CD4-positive, alpha-beta T cell treated with Interleukin-15 for 4 hours (primary cell): Measurements from ENCODE around the gene ANKDD1B.
"Not testable (repeated sequence)": the region's sequence is repeated elsewhere in the genome, so short reads cannot be mapped to it uniquely, and the experiment has no call there.

Experiments used
- DNase-seq: peaks from one replicate; pipeline ENCODE4 v3.0.0-alpha.2; 2020; ENCODE audit warnings: low spot score

ANKDD1B gene

DNA sequence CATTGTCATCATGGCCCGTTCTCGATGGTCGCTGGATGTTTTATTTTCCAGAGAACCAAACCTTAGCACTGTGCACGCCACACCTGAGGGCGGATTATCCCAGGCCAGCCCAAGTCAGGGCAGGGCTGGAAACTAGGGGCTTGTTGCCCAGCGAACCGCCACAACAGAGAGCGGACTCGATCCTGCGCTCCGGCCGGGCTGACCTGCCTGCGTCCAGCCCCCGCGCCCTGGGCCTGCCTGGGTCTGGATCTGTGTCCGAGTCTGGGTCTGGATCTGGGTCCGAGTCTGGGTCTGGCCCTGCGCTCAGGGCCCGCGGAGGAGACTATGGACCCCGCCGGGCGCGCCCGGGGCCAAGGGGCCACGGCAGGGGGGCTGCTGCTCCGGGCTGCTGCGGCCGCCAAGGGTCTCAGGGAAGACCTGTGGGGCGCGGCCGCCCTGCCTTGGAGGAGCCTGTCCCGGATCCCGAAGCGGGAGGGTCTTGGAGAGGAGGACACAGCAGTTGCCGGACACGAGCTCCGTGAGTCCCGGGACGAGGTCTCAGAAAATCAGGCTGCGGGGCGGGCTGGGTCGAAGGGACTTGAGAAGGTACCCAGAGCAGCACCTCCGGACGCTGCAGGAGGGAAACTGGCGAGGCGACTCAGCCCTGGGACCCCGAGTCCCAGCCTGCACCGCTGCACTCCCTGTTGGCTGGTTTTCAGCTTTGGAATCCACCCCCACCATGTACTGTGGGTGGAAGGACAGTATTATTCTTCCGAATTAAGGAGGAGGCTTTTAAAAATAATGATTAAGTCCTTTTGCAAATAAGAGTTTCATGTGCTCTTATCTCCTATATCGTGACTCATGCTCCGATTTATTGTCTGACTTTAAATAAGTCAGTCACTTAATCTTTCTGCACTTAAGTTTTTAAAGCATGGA lies at the start of gene ANKDD1B:
Gene ANKDD1B (plus strand): TSS at position 143 of the 915 bp plus-strand sequence. CDS start 182 bp downstream, at position 325.
- DNase-seq = no peak

DNA sequence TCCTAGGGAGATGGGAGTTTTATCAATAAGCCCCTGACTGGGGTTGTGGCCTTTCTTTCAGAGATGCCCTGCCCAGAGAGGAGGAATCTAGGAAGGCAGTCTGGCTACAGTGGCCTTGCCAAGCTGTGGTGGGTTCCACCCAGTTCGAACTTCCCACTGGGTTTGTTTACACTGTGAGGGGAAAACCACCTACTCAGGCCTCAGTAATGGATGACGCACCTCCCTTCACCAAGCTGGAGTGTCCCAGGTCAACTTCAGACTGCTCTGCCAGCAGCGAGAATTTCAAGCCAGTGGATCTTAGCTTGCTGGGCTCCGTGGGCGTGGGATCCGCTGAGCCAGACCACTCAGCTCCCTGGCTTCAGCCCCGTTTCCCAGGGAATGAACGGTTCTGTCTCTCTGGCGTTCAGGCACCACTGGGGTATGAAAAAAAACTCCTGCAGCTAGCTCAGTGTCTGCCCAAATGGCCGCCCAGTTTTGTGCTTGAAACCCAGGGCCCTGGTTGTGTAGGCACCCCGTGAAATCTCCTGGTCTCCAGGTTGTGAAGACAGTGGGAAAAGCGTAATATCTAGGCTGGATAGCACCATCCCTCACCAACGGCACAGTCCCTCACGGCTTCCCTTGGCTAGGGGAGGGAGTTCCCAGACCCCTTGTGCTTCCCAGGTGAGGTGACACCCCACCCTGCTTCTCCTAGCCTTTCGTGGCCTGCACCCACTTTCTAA lies 45.1 kb upstream of the ANKDD1B start:
- not testable (repeated sequence) for DNase-seq

DNA sequence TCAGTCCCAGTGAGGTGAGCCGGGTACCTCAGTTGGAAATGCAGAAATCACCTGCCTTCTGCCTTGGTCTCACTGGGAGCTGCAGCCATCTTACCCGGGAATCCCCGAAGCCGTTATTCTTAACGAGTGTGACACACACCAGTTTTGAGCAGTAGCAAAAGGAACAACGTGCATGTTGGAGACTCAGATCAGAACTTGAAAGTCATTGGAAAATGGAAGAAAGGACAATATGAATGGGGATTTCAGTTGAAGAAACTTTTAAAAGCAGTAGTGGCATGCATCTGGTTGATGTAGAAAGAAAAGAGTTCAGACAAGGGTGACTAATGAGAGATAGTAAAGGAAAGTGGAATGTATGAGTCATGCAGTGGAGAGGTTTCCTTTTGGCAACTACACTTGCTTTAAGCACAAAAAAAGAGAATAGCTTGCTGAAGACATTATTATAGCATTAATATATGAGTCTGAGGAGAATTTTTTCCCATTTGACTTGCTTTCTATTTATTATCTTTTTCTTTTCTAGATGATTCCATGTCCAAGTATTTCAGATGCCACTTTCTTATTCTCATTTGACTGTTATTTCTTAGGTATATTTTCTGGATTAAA lies 44.4 kb upstream of the ANKDD1B start:
- DNase-seq = peak; percentile 57

DNA sequence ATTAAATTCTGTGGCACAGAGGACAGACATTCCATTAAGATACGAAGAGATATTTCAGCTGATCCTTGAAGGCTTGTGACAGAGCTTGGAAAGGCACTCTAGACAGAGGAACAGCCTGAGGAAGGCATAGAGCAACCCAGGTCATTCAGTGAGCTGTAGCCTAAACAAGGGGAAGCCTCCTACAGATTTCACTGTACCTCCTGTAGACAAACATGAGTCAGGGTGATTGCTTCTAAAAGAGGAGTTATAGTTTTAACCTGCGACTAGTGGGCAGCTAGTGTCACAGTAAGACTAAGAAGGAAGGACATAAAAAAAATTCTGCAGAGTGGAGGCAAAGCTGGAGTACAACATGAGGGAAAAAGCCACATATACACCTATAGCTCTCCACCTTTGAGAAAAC lies 43.5 kb upstream of the ANKDD1B start:
- DNase-seq = no peak

DNA sequence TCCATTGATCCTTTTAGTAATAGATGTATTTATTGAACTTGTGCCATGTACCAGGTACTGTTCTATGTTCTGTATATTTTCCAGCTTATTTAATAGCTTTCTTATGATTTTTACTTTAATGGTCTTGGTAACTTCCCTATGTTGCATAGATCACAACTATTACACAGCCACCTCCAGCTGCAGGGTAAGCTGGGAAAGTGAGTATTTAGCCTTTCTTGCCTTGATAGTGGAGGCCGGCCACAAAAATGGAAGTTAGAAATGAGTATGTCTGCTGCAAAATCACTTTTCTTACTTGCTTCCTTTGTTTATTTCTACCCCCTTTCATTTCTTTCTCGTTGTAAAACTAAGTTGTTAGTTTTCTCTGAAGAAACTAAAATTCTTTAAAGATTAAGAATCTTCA lies 43.1 kb upstream of the ANKDD1B start:
- no peak for DNase-seq

DNA sequence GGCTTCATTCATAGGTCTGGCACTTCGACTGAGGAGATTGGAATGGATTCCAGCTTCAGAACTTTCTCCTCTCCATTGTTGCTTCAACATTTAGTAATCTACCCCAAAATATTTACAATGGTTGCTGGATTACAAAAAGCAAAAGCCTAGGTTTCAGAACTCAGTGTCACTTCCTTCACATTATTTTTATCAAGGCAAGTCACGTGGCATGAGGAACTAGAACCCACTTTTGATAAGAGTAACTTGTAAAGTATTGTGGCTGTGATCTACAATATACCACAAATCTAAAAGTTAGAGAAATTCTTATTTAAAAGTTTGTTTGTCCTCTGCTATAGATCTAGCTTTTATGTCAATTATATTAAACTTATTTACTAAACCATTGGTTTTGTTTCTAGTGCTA lies 39.7 kb upstream of the ANKDD1B start:
- DNase-seq = no peak

DNA sequence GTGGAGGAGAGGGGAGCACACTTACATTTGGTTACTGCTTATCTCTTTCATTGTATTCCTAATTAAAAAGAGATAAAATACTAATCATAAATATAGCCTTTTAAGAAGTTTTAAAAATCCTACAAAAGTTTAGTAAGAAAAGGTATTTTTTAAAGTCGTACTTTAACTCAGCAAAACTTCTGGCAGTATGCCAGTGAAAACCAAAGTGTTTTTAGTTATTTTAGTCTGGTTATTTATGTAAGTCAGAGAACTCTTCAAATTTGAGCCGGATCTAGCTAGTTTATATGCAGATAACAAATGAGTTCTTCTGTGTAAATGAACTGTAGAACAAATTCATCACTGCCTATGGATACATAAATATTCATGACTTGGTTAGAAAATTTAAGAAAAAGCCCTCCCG lies 36.5 kb upstream of the ANKDD1B start:
- DNase-seq = no peak

DNA sequence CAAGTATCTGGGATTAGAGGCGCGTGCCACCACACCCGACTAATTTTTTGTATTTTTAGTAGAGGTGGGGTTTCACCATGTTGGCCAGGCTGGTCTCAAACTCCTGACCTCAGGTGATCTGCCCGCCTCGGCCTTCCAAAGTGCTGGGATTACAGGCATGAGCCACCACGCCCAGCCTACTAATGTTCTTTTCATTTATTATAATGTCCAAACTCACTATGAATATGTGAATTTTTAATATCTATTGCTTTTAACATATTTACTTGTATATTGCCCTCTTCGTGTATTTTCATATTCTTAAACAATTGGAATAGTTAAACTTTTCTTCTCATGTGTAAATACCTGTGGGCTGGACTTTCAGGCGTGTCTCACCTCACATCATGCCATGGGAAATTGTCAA lies 33.0 kb upstream of the ANKDD1B start:
- not testable (repeated sequence) for DNase-seq

DNA sequence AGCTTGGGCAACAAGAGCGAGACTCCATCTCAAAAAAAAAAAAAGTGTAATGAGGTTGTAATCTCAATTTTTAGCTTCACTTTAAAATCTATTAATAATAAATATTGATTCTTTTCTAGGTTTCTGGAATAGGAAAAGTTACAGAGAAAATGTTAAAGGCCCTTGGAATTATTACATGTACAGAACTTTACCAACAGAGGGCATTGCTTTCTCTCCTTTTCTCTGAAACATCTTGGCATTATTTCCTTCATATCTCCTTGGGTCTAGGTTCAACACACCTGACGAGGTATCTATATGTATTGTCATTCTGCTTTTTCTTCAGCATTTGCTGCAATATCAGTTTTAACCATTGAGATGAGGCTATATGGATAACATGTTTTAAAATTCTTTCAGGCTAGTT lies 26.6 kb upstream of the ANKDD1B start:
- DNase-seq = no peak

DNA sequence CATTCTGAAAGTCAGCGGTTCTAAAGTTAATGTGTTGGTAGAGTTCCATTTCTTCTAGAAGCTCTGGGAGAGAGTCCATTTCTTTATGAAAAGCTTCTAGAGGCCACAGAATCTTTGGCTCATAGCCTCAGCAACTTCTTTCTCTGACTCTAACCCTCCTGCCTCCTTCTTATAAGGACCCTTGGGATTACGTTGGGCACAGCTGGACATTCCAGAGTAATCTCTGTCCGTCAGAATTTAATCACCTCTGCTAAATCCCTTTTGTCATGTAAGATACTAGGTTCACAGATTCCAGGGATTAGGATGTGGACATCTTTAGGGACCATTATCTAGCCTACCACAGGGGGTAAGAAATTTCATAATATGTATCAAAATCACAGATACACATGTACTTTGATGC lies 22.6 kb upstream of the ANKDD1B start:
- DNase-seq = no peak

DNA sequence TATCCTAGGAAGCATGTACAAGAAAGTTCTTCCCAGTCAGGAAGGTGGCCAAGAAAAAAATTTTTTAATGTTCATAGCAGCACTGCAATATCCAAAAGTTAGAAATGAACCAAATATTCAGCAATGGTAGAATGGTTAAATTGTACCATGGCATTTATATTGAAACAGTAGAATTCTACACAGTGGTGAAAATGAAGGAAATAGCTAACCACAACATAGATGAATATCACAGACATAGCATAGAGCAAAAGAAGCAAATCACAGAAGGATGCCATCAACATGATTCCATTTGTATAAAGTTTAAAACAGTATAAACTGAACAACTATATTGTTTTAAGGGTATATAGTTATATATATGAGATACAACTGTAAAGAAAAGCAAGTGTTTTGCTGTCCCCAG lies 10.7 kb upstream of the ANKDD1B start:
- DNase-seq = no peak

DNA sequence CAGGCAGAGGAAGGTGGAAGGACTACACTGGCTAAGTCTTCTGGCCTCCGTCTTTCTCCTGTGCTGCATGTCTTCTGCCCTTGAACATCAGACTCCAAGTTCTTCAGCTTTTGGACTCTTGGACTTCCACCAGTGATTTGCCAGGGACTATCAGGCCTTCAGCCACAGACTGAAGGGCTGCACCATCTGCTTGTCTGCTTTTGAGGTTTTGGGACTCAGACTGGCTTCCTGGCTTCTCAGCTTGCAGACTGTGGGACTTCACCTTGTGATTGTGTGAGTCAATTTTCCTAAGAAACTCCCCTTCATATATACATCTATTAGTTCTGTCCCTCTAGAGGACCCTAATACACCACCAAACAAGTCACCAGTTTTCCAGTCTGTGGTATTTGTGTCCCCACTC lies 9.7 kb upstream of the ANKDD1B start:
- DNase-seq = no peak

DNA sequence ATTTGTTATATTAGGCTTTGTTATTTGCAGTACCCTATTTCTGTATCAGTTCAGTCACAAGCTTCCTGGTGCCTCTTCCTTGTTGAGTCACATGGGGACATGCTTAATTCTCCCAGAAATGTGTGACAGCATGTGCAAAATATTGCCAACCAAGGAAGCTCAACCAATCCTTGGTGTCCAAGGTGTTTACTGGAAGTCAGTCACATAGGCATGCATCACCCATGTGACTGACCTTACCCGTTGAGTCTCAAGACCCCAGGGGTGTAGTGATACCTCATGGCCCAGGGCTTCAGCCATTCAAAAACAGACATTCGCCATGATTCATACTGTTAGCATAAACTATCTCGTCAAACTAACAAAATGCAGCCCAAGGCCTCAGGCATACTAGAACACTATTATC lies 9.3 kb upstream of the ANKDD1B start:
- DNase-seq = no peak

DNA sequence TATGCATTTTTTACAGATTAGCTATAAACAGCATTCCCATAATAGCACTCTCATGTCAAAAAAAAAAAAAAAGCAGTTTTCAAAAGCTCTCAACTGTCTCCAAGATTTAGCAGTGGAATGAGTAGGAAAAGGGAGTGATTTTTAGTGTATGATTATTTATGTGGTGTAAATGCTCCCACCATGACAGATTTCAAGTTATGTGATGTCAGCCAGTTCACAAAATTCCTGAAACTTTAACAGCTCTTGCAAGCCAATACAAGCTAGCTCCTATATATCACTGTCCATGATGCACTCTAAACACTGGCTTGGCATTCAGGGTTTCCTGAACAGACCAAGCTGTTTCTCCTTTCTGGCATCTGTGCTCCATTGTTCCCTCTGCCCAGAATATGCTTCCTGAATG lies 7.9 kb upstream of the ANKDD1B start:
- DNase-seq = no peak

DNA sequence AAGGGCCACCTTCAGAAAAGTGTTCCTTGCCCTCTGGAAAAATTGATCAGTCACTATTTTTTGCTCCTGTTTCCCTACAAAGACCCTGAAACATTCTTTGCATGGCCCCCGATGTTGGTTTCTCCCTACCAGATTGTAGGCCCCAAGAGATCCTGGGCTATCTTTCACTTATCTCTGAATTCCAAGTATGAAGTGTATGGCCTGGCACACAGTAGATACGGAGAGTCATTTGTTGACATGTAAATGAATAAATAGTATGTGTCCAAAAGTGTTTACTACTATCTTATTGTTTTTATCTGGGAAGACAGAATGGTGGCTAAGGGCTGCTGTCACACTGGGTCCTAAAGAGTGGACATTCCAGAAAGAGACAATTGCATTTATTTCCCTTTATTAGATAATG lies 7.4 kb upstream of the ANKDD1B start:
- DNase-seq = no peak

DNA sequence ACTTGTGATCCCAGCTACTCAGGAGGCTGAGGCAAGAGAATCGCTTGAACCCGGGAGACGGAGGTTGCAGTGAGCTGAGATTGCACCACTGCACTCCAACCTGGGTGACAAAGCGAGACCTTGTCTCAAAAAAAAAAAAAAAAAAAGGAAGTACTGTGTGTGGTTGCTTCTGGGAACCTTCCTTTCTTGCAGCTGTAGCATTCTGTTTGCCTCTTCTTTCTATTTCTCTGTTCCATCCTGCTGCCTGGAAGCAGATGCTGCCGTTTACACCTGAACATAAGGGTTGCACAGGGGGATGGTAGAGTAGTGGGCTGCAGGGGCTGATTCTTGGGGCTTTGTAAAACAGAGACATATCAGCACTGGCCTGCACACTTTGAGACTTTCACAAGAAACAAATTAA lies 3.9 kb upstream of the ANKDD1B start:
- DNase-seq = not testable (repeated sequence)

DNA sequence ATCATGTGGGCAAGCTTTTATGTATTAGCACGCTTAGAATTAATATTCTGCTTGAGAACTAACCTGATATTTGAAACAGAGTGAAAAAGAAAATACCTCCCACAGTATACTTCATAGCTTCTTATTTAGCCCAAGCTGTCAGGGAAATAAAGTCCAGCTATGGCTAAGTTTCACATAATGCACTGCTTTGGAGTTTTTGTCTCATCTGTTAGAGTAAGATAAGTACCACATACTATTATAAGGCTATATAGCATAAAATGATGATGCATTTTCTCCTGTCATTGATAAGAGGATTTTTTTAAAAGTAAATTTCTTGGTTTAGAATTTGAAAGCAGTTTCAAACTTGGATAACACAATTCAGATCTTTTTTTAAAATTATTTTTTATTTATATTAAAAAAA lies 2.4 kb upstream of the ANKDD1B start:
- no peak for DNase-seq

DNA sequence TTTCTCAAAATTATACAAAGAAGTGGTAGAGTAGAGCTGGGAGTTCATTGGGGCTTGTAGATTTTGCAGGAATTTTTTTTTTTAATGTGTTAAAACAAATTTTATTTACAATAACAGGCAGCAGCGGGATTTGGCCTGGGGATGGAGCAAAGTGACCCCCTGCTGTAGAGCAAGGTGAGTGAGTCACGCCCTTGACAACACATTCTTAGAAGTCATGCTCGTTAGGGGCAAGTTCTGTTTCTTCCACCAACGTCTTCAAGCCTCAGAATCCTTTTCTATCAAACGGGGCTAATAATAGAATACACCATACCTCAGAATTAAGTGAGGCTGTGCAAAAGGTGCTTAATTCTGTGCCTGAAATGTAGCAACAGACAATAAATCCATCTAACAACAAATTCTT lies 1.1 kb upstream of the ANKDD1B start:
- DNase-seq = no peak

DNA sequence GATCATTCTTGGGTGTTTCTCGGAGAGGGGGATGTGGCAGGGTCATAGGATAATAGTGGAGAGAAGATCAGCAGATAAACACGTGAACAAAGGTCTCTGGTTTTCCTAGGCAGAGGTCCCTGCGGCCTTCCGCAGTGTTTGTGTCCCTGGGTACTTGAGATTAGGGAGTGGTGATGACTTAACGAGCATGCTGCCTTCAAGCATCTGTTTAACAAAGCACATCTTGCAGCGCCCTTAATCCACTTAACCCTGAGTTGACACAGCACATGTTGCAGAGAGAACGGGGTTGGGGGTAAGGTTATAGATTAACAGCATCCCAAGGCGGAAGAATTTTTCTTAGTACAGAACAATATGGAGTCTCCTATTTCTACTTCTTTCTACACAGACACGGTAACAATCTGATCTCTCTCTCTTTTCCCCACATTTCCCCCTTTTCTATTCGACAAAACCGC lies 368 bp upstream of the ANKDD1B start:
- DNase-seq = not testable (repeated sequence)

DNA sequence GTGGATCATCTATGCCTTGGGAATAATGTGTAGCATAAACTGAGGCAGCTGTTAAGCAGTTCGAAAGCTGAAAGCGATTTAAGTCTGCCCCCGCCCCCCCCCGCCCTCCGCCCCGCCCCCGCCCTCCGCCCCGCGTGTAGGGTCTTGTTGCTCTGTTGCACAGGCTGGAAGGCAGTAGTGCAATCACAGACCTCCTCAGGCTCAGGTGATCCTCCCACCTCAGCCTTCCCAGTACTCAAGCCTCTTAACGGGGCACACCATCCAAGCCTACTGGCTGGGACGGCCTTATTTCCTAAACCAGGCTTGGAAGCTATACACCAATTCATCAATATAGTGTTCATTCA lies 945 bp downstream of the ANKDD1B start:
- DNase-seq = no peak

DNA sequence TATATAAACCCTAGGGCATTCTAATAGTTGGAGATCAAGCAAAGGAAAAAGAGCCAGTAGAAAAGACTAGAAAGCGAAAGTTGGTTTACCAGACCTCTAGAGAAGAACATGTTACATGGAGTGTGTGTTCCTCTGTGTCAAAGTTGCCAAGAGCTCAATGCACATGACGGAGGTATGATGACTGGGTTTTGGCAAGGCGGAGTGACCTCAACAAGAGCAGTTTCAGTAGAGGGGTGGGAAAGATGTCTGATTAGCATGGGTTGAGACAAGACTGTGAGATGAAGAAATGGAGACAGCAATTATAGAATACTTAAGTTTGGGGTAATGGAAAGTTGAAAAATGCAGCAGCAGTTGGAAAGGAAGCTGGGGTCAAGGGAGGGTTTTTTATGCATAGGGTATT lies 1.6 kb downstream of the ANKDD1B start:
- DNase-seq = no peak

DNA sequence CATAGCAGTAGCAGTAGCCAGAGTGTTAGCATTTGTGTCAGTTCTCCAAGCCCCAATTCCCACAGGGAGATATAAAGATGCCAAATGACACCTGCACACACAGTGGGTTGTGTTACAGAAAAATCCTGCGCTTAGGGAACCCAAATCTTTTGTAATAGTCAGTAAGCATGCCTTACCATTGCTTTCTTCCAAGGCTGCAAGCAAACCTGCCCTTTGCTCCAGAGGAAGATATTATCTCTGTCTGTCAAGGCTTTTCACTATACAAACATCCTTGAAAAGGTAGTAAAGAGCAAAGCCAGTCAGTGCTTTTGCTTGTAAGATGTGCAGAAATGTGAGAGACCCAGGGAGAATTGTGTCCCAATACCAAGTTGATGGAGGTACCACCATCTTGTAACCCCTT lies 2.9 kb downstream of the ANKDD1B start:
- no peak for DNase-seq

DNA sequence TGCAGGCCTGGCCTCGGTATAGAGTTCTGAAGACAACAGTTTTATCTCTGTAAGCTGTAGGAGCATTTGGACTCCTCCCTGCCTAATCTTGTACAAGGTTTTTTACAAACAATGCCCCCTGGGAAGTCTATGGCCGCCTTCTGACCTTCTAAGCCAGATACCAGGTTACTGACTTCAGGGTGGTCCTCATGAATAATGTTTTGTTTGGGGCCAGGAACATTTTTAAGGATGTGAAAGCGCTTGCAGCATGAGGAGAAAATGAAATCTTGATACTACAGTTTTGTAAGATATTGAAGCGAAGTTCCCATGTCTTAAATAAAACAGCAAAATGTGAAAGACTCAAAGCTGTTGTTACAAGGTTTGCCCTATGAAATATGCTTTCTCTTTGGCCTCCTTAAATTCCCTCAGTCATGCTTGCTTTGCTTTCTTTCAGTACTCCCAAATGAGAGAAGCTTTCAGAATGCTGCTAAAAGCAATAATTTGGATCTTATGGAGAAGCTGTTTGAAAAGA lies 5.2 kb downstream of the ANKDD1B start:
- no peak for DNase-seq
